K562 (cell line): ENCODE results near the gene PHLDB1. TPM values are rescaled to one million over a fixed set of nuclear protein-coding genes. Genes with fewer than 3 reads are reported as not detected.
A peak's percentile ranks its signal among the peaks of the same experiment; 100 is the strongest.

Experiments used
- ATAC-seq: fragments of 200-7000 bp; cut with Tn5 transposase; 3 replicates; pipeline ENCODE4 v1.9.1; 2020; ENCODE audit warnings: moderate library complexity
- BruUV-seq: library from RNA; stranded (reverse); fragments of 400-500 nt; replicated peaks from 2 replicates; lab custom pipeline; 2021; lab: Mats Ljungman, UMichigan
- CTCF ChIA-PET: fragments of 300-600 bp; formaldehyde crosslinking; extraction: SDS; loops from one replicate; lab custom pipeline; 2021; ENCODE audit warnings: low intra/inter-chr PET ratio; lab: Yijun Ruan, JAX
- POLR2A ChIA-PET: fragments of 300-600, 350-650 bp; sonication (Branson Sonifier 250); formaldehyde crosslinking; extraction: SDS; loops from one replicate; lab custom pipeline; 2021; ENCODE audit warnings: antibody characterized with exemption, inconsistent platforms; lab: Yijun Ruan, JAX
- DNase-seq, 4 experiments: peaks; one replicate each; pipeline versions ENCODE4 v3.0.0 to v3.0.0-alpha.2; 2011 to 2018; ENCODE audit warnings: low spot score in 3 of 4, mixed read lengths in 3 of 4; ENCODE audit errors: extremely low read depth in 1 of 4
- FAIRE-seq: peaks from 2 replicates; lab custom pipeline; 2011; peaks lifted over from hg19 to GRCh38; lab: Jason Lieb, UNC
- H2AFZ ChIP-seq: 2 replicates; pipeline ENCODE4 v1.6.0; 2011; ENCODE audit warnings: low read depth, low read length, control low read depth, inconsistent platforms
- H3K27ac ChIP-seq: fragments of 200-600 bp; 3 replicates; pipeline ENCODE4 v1.8.0; 2011; ENCODE audit warnings: low read depth, mild to moderate bottlenecking, control low read depth, inconsistent platforms, low read length, moderate library complexity, mixed read lengths; ENCODE audit errors: extremely low read depth
- H3K27me3 ChIP-seq, 2 experiments: fragments of 300-600 bp in 1 of 2; 2 replicates in 1 of 2; 3 replicates in 1 of 2; pipeline versions ENCODE4 v1.6.0 to v1.8.0; 2011; ENCODE audit warnings: inconsistent platforms in 2 of 2, low read length in 2 of 2, mild to moderate bottlenecking in 1 of 2, mixed read lengths in 1 of 2, moderate library complexity in 1 of 2; ENCODE audit not compliant: control insufficient read depth in 2 of 2, insufficient read depth in 2 of 2
- H3K36me3 ChIP-seq: fragments of 300-600 bp; 3 replicates; pipeline ENCODE4 v1.8.0; 2011; ENCODE audit warnings: mild to moderate bottlenecking, low read length, inconsistent platforms; ENCODE audit not compliant: control insufficient read depth, insufficient read depth
- H3K4me1 ChIP-seq, 2 experiments: fragments of 200-600 bp in 1 of 2; replicated peaks in 1 of 2; 2 replicates in 1 of 2; 3 replicates in 1 of 2; pipeline versions ENCODE4 v1.5.1 to v1.8.0; 2011; ENCODE audit warnings: inconsistent platforms in 2 of 2, low read length in 2 of 2, mild to moderate bottlenecking in 1 of 2, mixed read lengths in 1 of 2, moderate library complexity in 1 of 2; ENCODE audit not compliant: control insufficient read depth in 2 of 2, insufficient read depth in 2 of 2
- H3K4me2 ChIP-seq: 2 replicates; pipeline ENCODE4 v1.6.1; 2011; ENCODE audit warnings: low read length, control low read depth, inconsistent platforms, mixed read lengths; ENCODE audit not compliant: insufficient read depth
- H3K4me3 ChIP-seq: fragments of 200-600 bp; sonication (generic), shearing (Covaris generic); 2 replicates; pipeline ENCODE4 v1.5.1; 2016; ENCODE audit warnings: control low read depth, inconsistent platforms
- H3K79me2 ChIP-seq: fragments of 200-600 bp; 3 replicates; pipeline ENCODE4 v1.8.0; 2011; ENCODE audit warnings: low read length, inconsistent platforms; ENCODE audit not compliant: control insufficient read depth, insufficient read depth
- H3K9ac ChIP-seq, 2 experiments: 2 replicates each; pipeline versions ENCODE4 v1.6.0 to v1.6.1; 2011; ENCODE audit warnings: low read depth in 2 of 2, low read length in 2 of 2, control low read depth in 1 of 2, inconsistent platforms in 1 of 2, mild to moderate bottlenecking in 1 of 2, mixed read lengths in 1 of 2; ENCODE audit not compliant: insufficient read depth in 1 of 2
- H3K9me1 ChIP-seq: one replicate; pipeline ENCODE4 v1.6.0; 2011; ENCODE audit warnings: inconsistent platforms, mild to moderate bottlenecking, low read length, moderate library complexity; ENCODE audit not compliant: control insufficient read depth, insufficient read depth
- H3K9me3 ChIP-seq: replicated peaks from 2 replicates; pipeline ENCODE4 v1.5.1; 2011; ENCODE audit warnings: low read depth, low read length, inconsistent platforms; ENCODE audit not compliant: control insufficient read depth, insufficient read depth
- H4K20me1 ChIP-seq: replicated peaks from 2 replicates; pipeline ENCODE4 v1.6.1; 2011; ENCODE audit warnings: low read length, inconsistent platforms, mixed read lengths; ENCODE audit not compliant: control insufficient read depth, insufficient read depth
- AFF1 ChIP-seq, 2 experiments: fragments of 450-650 bp; IDR thresholded peaks; 2 replicates each; pipeline ENCODE4 v1.6.1; 2018; ENCODE audit warnings: mild to moderate bottlenecking in 2 of 2, low read depth in 1 of 2; ENCODE audit not compliant: partially characterized antibody in 2 of 2
- CHD1 ChIP-seq: fragments of 200-600 bp; sonication (generic); IDR thresholded peaks from one replicate; pipeline ENCODE4 v1.6.1; 2012; ENCODE audit warnings: mild to moderate bottlenecking, moderate library complexity, low read length, inconsistent platforms
- CHD2 ChIP-seq: IDR thresholded peaks from 2 replicates; pipeline ENCODE4 v1.6.1; 2011; ENCODE audit warnings: low read depth, low read length
- CREBBP ChIP-seq: IDR thresholded peaks from one replicate; pipeline ENCODE4 v1.6.1; 2012; ENCODE audit warnings: low read depth, mild to moderate bottlenecking, control low read depth, inconsistent platforms, low read length
- DMBX1 ChIP-seq: fragments of 250-450 bp; sonication (Bioruptor Pico); IDR thresholded peaks from 2 replicates; pipeline ENCODE4 v1.8.0; 2022; ENCODE audit warnings: inconsistent platforms, mild to moderate bottlenecking, moderate library complexity, borderline replicate concordance
- GABPA ChIP-seq: fragments of 200-800 bp; sonication (Bioruptor generic); conservative IDR thresholded peaks from 2 replicates; pipeline ENCODE4 v1.6.1; 2016; ENCODE audit warnings: low read depth, missing genetic modification characterization, missing compliant biosample characterization
- JUND ChIP-seq, 2 experiments: IDR thresholded peaks; 2 replicates in 1 of 2; 3 replicates in 1 of 2; pipeline ENCODE4 v1.6.1; 2011; ENCODE audit warnings: borderline replicate concordance in 2 of 2, low read depth in 2 of 2, low read length in 2 of 2, improper control_type of control experiment in 1 of 2, missing biosample characterization in 1 of 2, missing genetic modification characterization in 1 of 2, missing genetic modification reagents in 1 of 2
- MNT ChIP-seq, 2 experiments: fragments of 450-650 bp; conservative IDR thresholded peaks; 2 replicates each; pipeline ENCODE4 v1.6.1; 2017; ENCODE audit warnings: mild to moderate bottlenecking in 2 of 2, moderate library complexity in 2 of 2
- MYC ChIP-seq, 2 experiments: fragments of 250-450 bp in 1 of 2; sonication (Bioruptor Pico) in 1 of 2; IDR thresholded peaks; 2 replicates each; pipeline versions ENCODE4 v1.5.1 to v1.6.1; 2012 to 2021; ENCODE audit warnings: low read depth in 2 of 2, borderline replicate concordance in 1 of 2, improper control_type of control experiment in 1 of 2, low read length in 1 of 2, mild to moderate bottlenecking in 1 of 2, moderate library complexity in 1 of 2
- PHF8 ChIP-seq: fragments of 200-600 bp; sonication (generic); IDR thresholded peaks from 2 replicates; pipeline ENCODE4 v1.6.1; 2012; ENCODE audit warnings: mixed run types, mild to moderate bottlenecking, inconsistent platforms, low read length, moderate library complexity, borderline replicate concordance
- RCOR1 ChIP-seq, 2 experiments: IDR thresholded peaks; 2 replicates each; pipeline ENCODE4 v1.6.1; 2012; ENCODE audit warnings: low read depth in 2 of 2, low read length in 2 of 2, borderline replicate concordance in 1 of 2, improper control_type of control experiment in 1 of 2
- SMARCA4 ChIP-seq: fragments of 450-650 bp; IDR thresholded peaks from 2 replicates; pipeline ENCODE4 v1.6.1; 2016
- ZEB2 ChIP-seq: fragments of 450-650 bp; IDR thresholded peaks from 2 replicates; pipeline ENCODE4 v1.6.1; 2016
- whole genome bisulfite sequencing: fragments of 100-300 bp; shearing (Covaris generic); methylation state at CpG from one replicate; pipeline ENCODE4 v1.1.6; 2016; ENCODE audit warnings: low coverage, mixed read lengths; ENCODE audit not compliant: insufficient coverage; ENCODE audit errors: missing lambda C conversion rate; 5-methylcytosine and 5-hydroxymethylcytosine counted together
- in situ Hi-C: fragments of 300-500 bp; cut with MboI; formaldehyde crosslinking; loops from 4 replicates; pipeline ENCODE4 v1.15.0; 2018; ENCODE audit warnings: inconsistent platforms, mixed read lengths
- intact Hi-C: fragments of 100-400 bp; cut with micrococcal nuclease; formaldehyde crosslinking; loops from 2 replicates; pipeline ENCODE4 v1.14.2; 2022
- polyA plus RNA-seq, 8 experiments: library from polyadenylated mRNA; depleted of rRNA in 4 of 8; stranded (reverse) in 5 of 8; unstranded in 3 of 8; fragments of >200 nt; fragmentation: Nextera tagmentation in 2 of 8; fragmentation: Illumina TruSeq in 1 of 8; extraction: Ambion mirVana in 2 of 8; extraction: Trizol in 1 of 8; gene quantifications; 2 replicates each; pipeline versions ENCODE4 v1.2.1 to v1.2.3, GENCODE V29; 2011 to 2014; ENCODE audit warnings: inconsistent platforms in 1 of 8, missing spikeins in 1 of 8
- total RNA-seq, 7 experiments: library from RNA; depleted of rRNA in 6 of 7; stranded (reverse); fragments of >200 nt in 6 of 7; fragmentation: Illumina TruSeq in 2 of 7; extraction: Trizol in 2 of 7; gene quantifications; 2 replicates each; pipeline versions ENCODE4 v1.2.1 to v1.2.3, GENCODE V29; 2011 to 2021; ENCODE audit warnings: low replicate concordance in 1 of 7

The PHLDB1 gene
- total and polyA plus RNA-seq, 9 of the 15 experiments (the other 6 are each of a cell fraction or from before 2014, with no cell fraction given), result 2.0 to 28.7 (median 16.2) TPM

- peak; percentile 92 for ATAC-seq
- in situ Hi-C loops (no loop called here), intact Hi-C loops (no loop called here)
- CTCF ChIA-PET, result no interaction called here
- POLR2A ChIA-PET, result interaction anchor here (0.8 to 3.7 kb wide), 11 partner anchors 10 to 632 kb away, joined by 3 to 21 read pairs (median 3); partner anchors contain the start of genes CENATAC and PHLDB1
- H3K4me2 ChIP-seq, result peak overlapping the region; percentile 91
- H3K9me1 ChIP-seq, result no peaks in the 10 kb centered on the region
- no peak for FAIRE-seq
- peaks cover 17% of the 10 kb centered on the region for H3K36me3 ChIP-seq
- 2% methylated on average over 22 of the region's 38 CpGs for WGBS
- H3K27me3 ChIP-seq, result no peaks in the 10 kb centered on the region
- no peaks in the 10 kb centered on the region for H3K9me3 ChIP-seq
- peak; percentile 84 to 91 (median 90) for DNase-seq
- BruUV-seq, result no TSS peak
- peak overlapping the region; percentile 70 for H3K27ac ChIP-seq
- peak overlapping the region; percentile 85 for H2AFZ ChIP-seq
- peaks cover 28 to 44% of the 10 kb centered on the region in 2 experiments for H3K4me1 ChIP-seq
- peaks cover 13% of the 10 kb centered on the region for H3K79me2 ChIP-seq
- H3K4me3 ChIP-seq, result peak overlapping the region; percentile 60
- H3K9ac ChIP-seq, result peak overlapping the region; percentile 66 to 94
- H4K20me1 ChIP-seq, result no peaks in the 10 kb centered on the region
- TF ChIP-seq MNT (conservative IDR thresholded peaks at IDR 0.05) (peak in 1 of 2 experiments; percentile 53; a peak in 2 of 4 replicates), GABPA (tag) (peak; percentile 71), JUND (IDR thresholded peaks at IDR 0.05; ENCODE audit: borderline replicate concordance, low read depth, low read length) (no peak), JUND (tag; IDR thresholded peaks at IDR 0.05; ENCODE audit: borderline replicate concordance, low read depth, low read length) (0 out of 3 replicates have a peak, but pooled peaks have one; percentile 14), AFF1 (IDR thresholded peaks at IDR 0.05; ENCODE audit: low read depth in 1 of 2, partially characterized antibody in 2 of 2) (peak in 1 of 2 experiments; percentile 44), RCOR1 (IDR thresholded peaks at IDR 0.05; ENCODE audit: borderline replicate concordance in 1 of 2, low read depth in 2 of 2, low read length in 2 of 2) (peak in 1 of 2 experiments; percentile 83; a peak in 3 of 4 replicates), ZEB2 (peak; percentile 72; the same call in 1 of the 2 replicates), SMARCA4 (peak; percentile 62), MYC (IDR thresholded peaks at IDR 0.05; ENCODE audit: low read depth, low read length) (0 out of 2 replicates have a peak, but pooled peaks have one; percentile 16), MYC (CRISPR knock-in tag; IDR thresholded peaks at IDR 0.05; ENCODE audit: borderline replicate concordance, low read depth) (no peak), CHD2 (0 out of 2 replicates have a peak, but pooled peaks have one; percentile 9), CREBBP (no peak), PHF8 (peak; percentile 59; the same call in 1 of the 2 replicates), CHD1 (peak; percentile 47), DMBX1 (no peak)
Observed at GRCh38 chr11:118621071-118621783, 13.8 kb downstream of the PHLDB1 start.
